Measurements from ENCODE around the gene MT1A. TPM values are rescaled to one million over a fixed set of nuclear protein-coding genes. Genes with fewer than 3 reads are reported as not detected.

MT1A gene
- total RNA-seq, 1 experiment from 2014 or later: 23.5 TPM

GRCh38 chr16:56683424-56684172, 45.1 kb downstream of the MT1A start:
- peaks cover 30% of the 10 kb centered on the region for H3F3A ChIP-seq (ENCODE audit: insufficient read depth, low read depth)
- intact Hi-C loops (cut with micrococcal nuclease; ENCODE audit: unreplicated experiment): loop anchor here (2.0 to 5.0 kb wide), 2 partner anchors 41 to 77 kb away; no protein-coding TSS in a partner anchor
- DNase-seq: no peak
- TF ChIP-seq, protein P1, sequence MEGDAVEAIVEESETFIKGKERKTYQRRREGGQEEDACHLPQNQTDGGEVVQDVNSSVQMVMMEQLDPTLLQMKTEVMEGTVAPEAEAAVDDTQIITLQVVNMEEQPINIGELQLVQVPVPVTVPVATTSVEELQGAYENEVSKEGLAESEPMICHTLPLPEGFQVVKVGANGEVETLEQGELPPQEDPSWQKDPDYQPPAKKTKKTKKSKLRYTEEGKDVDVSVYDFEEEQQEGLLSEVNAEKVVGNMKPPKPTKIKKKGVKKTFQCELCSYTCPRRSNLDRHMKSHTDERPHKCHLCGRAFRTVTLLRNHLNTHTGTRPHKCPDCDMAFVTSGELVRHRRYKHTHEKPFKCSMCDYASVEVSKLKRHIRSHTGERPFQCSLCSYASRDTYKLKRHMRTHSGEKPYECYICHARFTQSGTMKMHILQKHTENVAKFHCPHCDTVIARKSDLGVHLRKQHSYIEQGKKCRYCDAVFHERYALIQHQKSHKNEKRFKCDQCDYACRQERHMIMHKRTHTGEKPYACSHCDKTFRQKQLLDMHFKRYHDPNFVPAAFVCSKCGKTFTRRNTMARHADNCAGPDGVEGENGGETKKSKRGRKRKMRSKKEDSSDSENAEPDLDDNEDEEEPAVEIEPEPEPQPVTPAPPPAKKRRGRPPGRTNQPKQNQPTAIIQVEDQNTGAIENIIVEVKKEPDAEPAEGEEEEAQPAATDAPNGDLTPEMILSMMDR (conservative IDR thresholded peaks at IDR 0.05): no peak
- no peak for TF ChIP-seq EZH2 (IDR thresholded peaks at IDR 0.05; ENCODE audit: low read depth)
- H4K20me1 ChIP-seq (ENCODE audit: insufficient read depth): no peaks in the 10 kb centered on the region
- no TSS peak for BruUV-seq (replicated peaks)
- H3K27me3 ChIP-seq (ENCODE audit: insufficient read depth, low read depth): no peaks in the 10 kb centered on the region
- no peak overlapping the region for H3K4me3 ChIP-seq
- no peak overlapping the region for H3K27ac ChIP-seq
- ChIA-PET POLR2A (ENCODE audit: unreplicated experiment) (interaction anchor here (0.6 to 0.8 kb wide), 2 partner anchors 46 to 326 kb away, joined by 3 to 6 read pairs; no protein-coding TSS in a partner anchor), CTCF (interaction anchor here (0.5 to 0.7 kb wide), 3 partner anchors 30 to 779 kb away, joined by 5 to 9 read pairs (median 5); no protein-coding TSS in a partner anchor)
- H3K9me3 ChIP-seq (ENCODE audit: insufficient read depth, low read depth): peaks cover 6% of the 10 kb centered on the region; the same call in 1 of the 2 replicates
- no peaks in the 10 kb centered on the region for H3K79me2 ChIP-seq (ENCODE audit: low read depth)
- no peak overlapping the region for H2AFZ ChIP-seq
- H3K9me2 ChIP-seq (ENCODE audit: insufficient read depth): no peaks in the 10 kb centered on the region
- no peaks in the 10 kb centered on the region for H3K36me3 ChIP-seq (ENCODE audit: low read depth)
- peaks cover 39% of the 10 kb centered on the region for H3K4me1 ChIP-seq (replicated peaks; ENCODE audit: insufficient read depth)
- H3K4me2 ChIP-seq: peak overlapping the region; percentile 99

GRCh38 chr16:56684256-56684925, 45.9 kb downstream of the MT1A start:
- H4K20me1 ChIP-seq (ENCODE audit: insufficient read depth): no peaks in the 10 kb centered on the region
- H3F3A ChIP-seq (ENCODE audit: insufficient read depth, low read depth): peaks cover 30% of the 10 kb centered on the region
- H3K27me3 ChIP-seq (ENCODE audit: insufficient read depth, low read depth): no peaks in the 10 kb centered on the region
- H3K4me1 ChIP-seq (replicated peaks; ENCODE audit: insufficient read depth): peaks cover 45% of the 10 kb centered on the region
- no peaks in the 10 kb centered on the region for H3K79me2 ChIP-seq (ENCODE audit: low read depth)
- H3K36me3 ChIP-seq (ENCODE audit: low read depth): no peaks in the 10 kb centered on the region
- peaks cover 6% of the 10 kb centered on the region; the same call in 1 of the 2 replicates for H3K9me3 ChIP-seq (ENCODE audit: insufficient read depth, low read depth)
- H3K9me2 ChIP-seq (ENCODE audit: insufficient read depth): no peaks in the 10 kb centered on the region
- no peak overlapping the region for H3K4me3 ChIP-seq
- H3K4me2 ChIP-seq: no peak overlapping the region
- H2AFZ ChIP-seq: no peak overlapping the region
- POLR2A ChIA-PET (ENCODE audit: unreplicated experiment): no interaction called here
- CTCF ChIA-PET: no interaction called here
- H3K27ac ChIP-seq: no peak overlapping the region
- no TSS peak for BruUV-seq (replicated peaks)
- intact Hi-C loops (cut with micrococcal nuclease; ENCODE audit: unreplicated experiment): loop anchor here (5.0 kb wide), 1 partner anchor 42 kb away; no protein-coding TSS in a partner anchor
- DNase-seq: no peak
- TF ChIP-seq, protein P1 (conservative IDR thresholded peaks at IDR 0.05): no peak
- no peak for TF ChIP-seq EZH2 (IDR thresholded peaks at IDR 0.05; ENCODE audit: low read depth)

DNA sequence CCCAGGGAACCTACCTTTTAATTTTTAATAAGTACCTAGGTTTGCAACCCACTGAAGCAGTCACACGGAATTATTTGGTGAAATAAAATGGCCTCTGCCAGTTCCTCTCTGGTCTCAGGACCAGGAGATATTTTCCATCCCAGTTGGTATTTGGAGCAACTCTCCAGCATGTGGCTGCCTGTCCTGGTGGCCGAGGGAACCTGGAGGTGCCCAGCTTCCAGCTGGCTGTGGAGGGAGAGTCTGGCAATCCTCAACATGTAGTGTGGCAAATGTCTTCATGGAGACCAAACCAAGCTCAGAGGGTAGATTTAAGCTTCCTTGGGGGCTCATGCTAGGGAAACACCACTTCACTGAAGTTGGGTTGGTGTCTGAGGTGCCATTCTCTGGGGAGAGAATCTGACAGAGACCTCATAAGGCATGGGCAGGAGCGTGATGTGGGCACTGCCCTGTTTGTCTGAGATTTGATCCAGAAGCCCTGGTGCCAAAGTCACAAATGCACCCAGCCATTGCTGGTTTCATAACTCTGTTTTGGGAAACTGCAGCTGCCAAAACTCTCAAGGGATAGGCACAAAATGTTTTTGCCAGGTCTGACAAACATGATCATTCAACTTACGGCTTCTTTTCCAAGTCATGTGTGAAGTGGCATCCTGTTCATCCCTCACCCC, 46.6 kb downstream of the MT1A start:
- TF ChIP-seq EZH2 (IDR thresholded peaks at IDR 0.05; ENCODE audit: low read depth): no peak
- TF ChIP-seq, protein P1 (conservative IDR thresholded peaks at IDR 0.05): no peak
- Histone ChIP-seq H3K4me1 (replicated peaks; ENCODE audit: insufficient read depth) (peaks cover 45% of the 10 kb centered on the region), H3K4me2 (no peak overlapping the region), H2AFZ (no peak overlapping the region), H3K27ac (no peak overlapping the region), H3K27me3 (ENCODE audit: insufficient read depth, low read depth) (no peaks in the 10 kb centered on the region), H4K20me1 (ENCODE audit: insufficient read depth) (no peaks in the 10 kb centered on the region), H3K9me3 (ENCODE audit: insufficient read depth, low read depth) (peaks cover 6% of the 10 kb centered on the region; the same call in 1 of the 2 replicates), H3K4me3 (no peak overlapping the region), H3K36me3 (ENCODE audit: low read depth) (no peaks in the 10 kb centered on the region), H3F3A (ENCODE audit: insufficient read depth, low read depth) (peaks cover 31% of the 10 kb centered on the region), H3K79me2 (ENCODE audit: low read depth) (no peaks in the 10 kb centered on the region), H3K9me2 (ENCODE audit: insufficient read depth) (no peaks in the 10 kb centered on the region)
- no peak for DNase-seq
- BruUV-seq (replicated peaks): no TSS peak
- ChIA-PET CTCF (no interaction called here), POLR2A (ENCODE audit: unreplicated experiment) (no interaction called here)
- intact Hi-C loops (cut with micrococcal nuclease; ENCODE audit: unreplicated experiment): loop anchor here (5.0 kb wide), 1 partner anchor 43 kb away; no protein-coding TSS in a partner anchor

Data from PC-9 (cell line).